ENCODE results near the gene OXT.
A peak's percentile ranks its signal among the peaks of the same experiment; 100 is the strongest.
"Not testable (repeated sequence)": the region's sequence is repeated elsewhere in the genome, so short reads cannot be mapped to it uniquely, and the experiment has no call there.

The OXT gene

GRCh38 chr20:3074812-3075211 is 3.4 kb downstream of the OXT start (continued):
- TF ChIP-seq GLIS3 (CRISPR knock-in tag; IDR thresholded peaks at IDR 0.05) (no peak), CSDC2 (CRISPR knock-in tag; IDR thresholded peaks at IDR 0.05) (no peak), PATZ1 (CRISPR knock-in tag; IDR thresholded peaks at IDR 0.05; ENCODE audit: borderline replicate concordance) (no peak), ISL1 (CRISPR knock-in tag; IDR thresholded peaks at IDR 0.05) (no peak), TCF4 (CRISPR knock-in tag; IDR thresholded peaks at IDR 0.05; ENCODE audit: borderline replicate concordance) (no peak), ZC3H10 (CRISPR knock-in tag; IDR thresholded peaks at IDR 0.05) (no peak), CSRNP3 (CRISPR knock-in tag; IDR thresholded peaks at IDR 0.05) (no peak), ESRRG (CRISPR knock-in tag; IDR thresholded peaks at IDR 0.05) (no peak)

- ATAC-seq: not testable (repeated sequence)
Observed at GRCh38 chr20:3075315-3075714, 3.9 kb downstream of the OXT start.

DNA sequence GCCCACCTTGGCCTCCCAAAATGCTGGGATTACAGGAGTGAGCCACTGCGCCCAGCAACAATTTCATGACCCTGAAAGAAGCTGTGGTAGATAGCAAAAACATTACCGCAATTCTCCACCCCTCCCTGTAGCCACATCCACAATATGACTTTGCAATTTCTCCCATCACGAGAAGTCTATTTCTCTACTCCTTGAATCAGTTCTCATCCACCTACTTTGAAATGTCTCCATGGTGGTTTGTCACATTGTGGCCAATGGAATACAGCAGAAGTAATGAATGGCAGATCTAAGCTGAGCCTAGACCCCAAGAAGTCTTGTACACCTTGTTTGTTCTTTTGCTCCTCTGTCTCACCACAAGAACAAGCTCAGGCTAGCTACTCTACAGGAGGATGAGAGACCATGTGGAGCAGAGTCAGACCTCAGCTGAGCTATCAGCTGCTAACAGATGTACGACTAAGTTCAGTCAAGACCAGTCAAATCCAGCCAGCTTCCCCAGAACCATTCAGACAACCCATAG is 6.3 kb downstream of the OXT start:
- TF ChIP-seq CSDC2 (CRISPR knock-in tag; IDR thresholded peaks at IDR 0.05) (no peak), ZNF70 (CRISPR knock-in tag; IDR thresholded peaks at IDR 0.05) (no peak), TCF4 (CRISPR knock-in tag; IDR thresholded peaks at IDR 0.05; ENCODE audit: borderline replicate concordance) (no peak), GLIS3 (CRISPR knock-in tag; IDR thresholded peaks at IDR 0.05) (no peak), ESRRG (CRISPR knock-in tag; IDR thresholded peaks at IDR 0.05) (no peak), RARB (CRISPR knock-in tag; IDR thresholded peaks at IDR 0.05) (no peak), TOX (CRISPR knock-in tag; IDR thresholded peaks at IDR 0.05; ENCODE audit: borderline replicate concordance) (no peak), CREB5 (CRISPR knock-in tag; IDR thresholded peaks at IDR 0.05; ENCODE audit: low read depth) (no peak), BACH2 (CRISPR knock-in tag; IDR thresholded peaks at IDR 0.05; ENCODE audit: borderline replicate concordance) (no peak), ISL1 (CRISPR knock-in tag; IDR thresholded peaks at IDR 0.05) (no peak), ZFP30 (CRISPR knock-in tag; IDR thresholded peaks at IDR 0.05) (no peak), ZNF565 (CRISPR knock-in tag; conservative IDR thresholded peaks at IDR 0.05; ENCODE audit: low read depth) (no peak), OSR1 (CRISPR knock-in tag; IDR thresholded peaks at IDR 0.05) (no peak), ZFP3 (CRISPR knock-in tag; IDR thresholded peaks at IDR 0.05) (no peak), SNAI2 (CRISPR knock-in tag; IDR thresholded peaks at IDR 0.05) (no peak)
- TF ChIP-seq, protein P1, sequence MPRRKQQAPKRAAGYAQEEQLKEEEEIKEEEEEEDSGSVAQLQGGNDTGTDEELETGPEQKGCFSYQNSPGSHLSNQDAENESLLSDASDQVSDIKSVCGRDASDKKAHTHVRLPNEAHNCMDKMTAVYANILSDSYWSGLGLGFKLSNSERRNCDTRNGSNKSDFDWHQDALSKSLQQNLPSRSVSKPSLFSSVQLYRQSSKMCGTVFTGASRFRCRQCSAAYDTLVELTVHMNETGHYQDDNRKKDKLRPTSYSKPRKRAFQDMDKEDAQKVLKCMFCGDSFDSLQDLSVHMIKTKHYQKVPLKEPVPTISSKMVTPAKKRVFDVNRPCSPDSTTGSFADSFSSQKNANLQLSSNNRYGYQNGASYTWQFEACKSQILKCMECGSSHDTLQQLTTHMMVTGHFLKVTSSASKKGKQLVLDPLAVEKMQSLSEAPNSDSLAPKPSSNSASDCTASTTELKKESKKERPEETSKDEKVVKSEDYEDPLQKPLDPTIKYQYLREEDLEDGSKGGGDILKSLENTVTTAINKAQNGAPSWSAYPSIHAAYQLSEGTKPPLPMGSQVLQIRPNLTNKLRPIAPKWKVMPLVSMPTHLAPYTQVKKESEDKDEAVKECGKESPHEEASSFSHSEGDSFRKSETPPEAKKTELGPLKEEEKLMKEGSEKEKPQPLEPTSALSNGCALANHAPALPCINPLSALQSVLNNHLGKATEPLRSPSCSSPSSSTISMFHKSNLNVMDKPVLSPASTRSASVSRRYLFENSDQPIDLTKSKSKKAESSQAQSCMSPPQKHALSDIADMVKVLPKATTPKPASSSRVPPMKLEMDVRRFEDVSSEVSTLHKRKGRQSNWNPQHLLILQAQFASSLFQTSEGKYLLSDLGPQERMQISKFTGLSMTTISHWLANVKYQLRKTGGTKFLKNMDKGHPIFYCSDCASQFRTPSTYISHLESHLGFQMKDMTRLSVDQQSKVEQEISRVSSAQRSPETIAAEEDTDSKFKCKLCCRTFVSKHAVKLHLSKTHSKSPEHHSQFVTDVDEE (CRISPR knock-in tag; IDR thresholded peaks at IDR 0.05): no peak
- ATAC-seq: no peak

DNA sequence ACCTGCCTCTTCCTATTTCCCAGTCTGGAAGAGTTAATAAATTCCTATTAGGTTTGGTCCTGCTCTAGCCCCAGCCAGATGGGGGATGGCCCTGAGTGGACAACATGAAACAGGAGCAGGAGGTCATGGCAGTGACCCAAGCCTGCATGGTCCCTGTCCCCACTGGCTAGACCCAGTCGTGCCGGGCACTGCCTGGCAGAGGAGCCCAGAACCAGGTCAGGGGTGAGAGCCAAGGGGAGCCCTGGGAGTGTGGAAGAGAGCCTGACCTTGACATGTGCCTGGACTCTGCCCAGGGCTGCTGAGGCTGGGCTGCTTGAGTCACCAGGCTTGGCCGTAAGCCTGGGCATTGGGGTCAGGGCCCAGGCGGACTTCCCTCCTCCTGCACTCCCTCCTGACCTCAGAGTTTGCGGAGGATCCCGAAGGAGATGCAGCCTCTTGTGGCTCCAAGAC is 9.5 kb downstream of the OXT start:
- ATAC-seq: peak; percentile 82
- TF ChIP-seq, protein P1 (CRISPR knock-in tag; IDR thresholded peaks at IDR 0.05): no peak
- TF ChIP-seq ZC3H10 (CRISPR knock-in tag; IDR thresholded peaks at IDR 0.05): no peak
- TF ChIP-seq ZNF70 (CRISPR knock-in tag; IDR thresholded peaks at IDR 0.05): no peak
- TF ChIP-seq ISL1 (CRISPR knock-in tag; IDR thresholded peaks at IDR 0.05): no peak
- TF ChIP-seq BACH2 (CRISPR knock-in tag; IDR thresholded peaks at IDR 0.05; ENCODE audit: borderline replicate concordance): no peak
- TF ChIP-seq RARB (CRISPR knock-in tag; IDR thresholded peaks at IDR 0.05): no peak
- no peak for TF ChIP-seq CSRNP3 (CRISPR knock-in tag; IDR thresholded peaks at IDR 0.05)
- no peak for TF ChIP-seq TCF4 (CRISPR knock-in tag; IDR thresholded peaks at IDR 0.05; ENCODE audit: borderline replicate concordance)

Data from SK-N-SH treated with all-trans-retinoic acid at 6 μM for 48 hours (cell line).